ENCODE data around the gene GPR180. TPM values are rescaled to one million over a fixed set of nuclear protein-coding genes. Genes with fewer than 3 reads are reported as not detected.

Gene GPR180
- total RNA-seq, 4 donors from 2014 or later: 3.6 to 24.9 (median 7.7) TPM

DNA sequence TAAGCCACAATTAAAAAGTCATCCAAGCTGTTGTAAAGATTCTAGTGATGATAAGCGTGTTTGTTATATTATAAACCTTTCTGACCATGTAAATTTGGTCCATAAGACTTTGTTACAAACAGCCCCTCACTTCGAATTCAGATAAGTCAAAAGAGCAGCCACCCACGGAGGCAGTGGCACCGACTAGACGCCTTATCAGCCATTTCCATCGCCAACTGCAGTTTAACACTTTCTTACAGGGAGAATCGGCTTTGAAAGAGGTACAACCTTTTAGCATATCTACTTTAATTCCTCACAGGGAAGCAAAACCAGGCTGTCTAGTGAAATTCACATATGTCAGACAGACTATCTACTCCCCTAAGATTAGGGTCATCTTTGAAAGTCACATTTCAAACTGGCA lies 63.2 kb downstream of the GPR180 start:
- no peak for DNase-seq
- H3K4me3 ChIP-seq: no peak overlapping the region
- intact Hi-C loops (cut with DNase I; ENCODE audit: low total_unique reads): no loop called here
- TF ChIP-seq, protein P1, sequence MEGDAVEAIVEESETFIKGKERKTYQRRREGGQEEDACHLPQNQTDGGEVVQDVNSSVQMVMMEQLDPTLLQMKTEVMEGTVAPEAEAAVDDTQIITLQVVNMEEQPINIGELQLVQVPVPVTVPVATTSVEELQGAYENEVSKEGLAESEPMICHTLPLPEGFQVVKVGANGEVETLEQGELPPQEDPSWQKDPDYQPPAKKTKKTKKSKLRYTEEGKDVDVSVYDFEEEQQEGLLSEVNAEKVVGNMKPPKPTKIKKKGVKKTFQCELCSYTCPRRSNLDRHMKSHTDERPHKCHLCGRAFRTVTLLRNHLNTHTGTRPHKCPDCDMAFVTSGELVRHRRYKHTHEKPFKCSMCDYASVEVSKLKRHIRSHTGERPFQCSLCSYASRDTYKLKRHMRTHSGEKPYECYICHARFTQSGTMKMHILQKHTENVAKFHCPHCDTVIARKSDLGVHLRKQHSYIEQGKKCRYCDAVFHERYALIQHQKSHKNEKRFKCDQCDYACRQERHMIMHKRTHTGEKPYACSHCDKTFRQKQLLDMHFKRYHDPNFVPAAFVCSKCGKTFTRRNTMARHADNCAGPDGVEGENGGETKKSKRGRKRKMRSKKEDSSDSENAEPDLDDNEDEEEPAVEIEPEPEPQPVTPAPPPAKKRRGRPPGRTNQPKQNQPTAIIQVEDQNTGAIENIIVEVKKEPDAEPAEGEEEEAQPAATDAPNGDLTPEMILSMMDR (IDR thresholded peaks at IDR 0.05): no peak
- TF ChIP-seq POLR2A (IDR thresholded peaks at IDR 0.05): no peak
- H3K27ac ChIP-seq: no peak overlapping the region
- H3K4me1 ChIP-seq: no peaks in the 10 kb centered on the region
- no peaks in the 10 kb centered on the region for H3K36me3 ChIP-seq
- H3K9me3 ChIP-seq: no peaks in the 10 kb centered on the region
- peaks cover 0 to 5% of the 10 kb centered on the region in 2 donors for H3K27me3 ChIP-seq

DNA sequence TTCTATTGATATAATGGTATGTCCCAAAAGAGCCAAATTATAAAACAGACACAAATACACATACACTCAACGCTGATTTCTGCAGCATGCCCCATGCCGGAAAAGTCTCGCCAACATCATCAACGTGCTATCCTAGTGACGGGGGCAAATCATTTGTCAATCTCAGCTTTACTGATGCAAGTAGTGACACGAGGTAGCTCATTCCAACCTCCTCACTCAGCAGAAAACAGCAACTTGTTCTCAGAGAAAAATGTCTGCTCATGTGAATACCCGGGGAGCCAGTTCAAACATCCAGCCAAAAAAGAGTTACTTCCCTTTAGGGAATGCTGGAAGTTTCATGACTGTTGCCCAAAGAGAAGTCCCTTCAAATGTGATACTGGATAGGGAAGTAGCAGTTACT lies 64.4 kb downstream of the GPR180 start:
- peaks cover 0 to 5% of the 10 kb centered on the region in 2 donors for H3K27me3 ChIP-seq
- H3K36me3 ChIP-seq: no peaks in the 10 kb centered on the region
- no peak overlapping the region for H3K27ac ChIP-seq
- TF ChIP-seq POLR2A (IDR thresholded peaks at IDR 0.05): no peak
- TF ChIP-seq, protein P1 (IDR thresholded peaks at IDR 0.05): no peak
- H3K9me3 ChIP-seq: no peaks in the 10 kb centered on the region
- H3K4me1 ChIP-seq: no peaks in the 10 kb centered on the region
- H3K4me3 ChIP-seq: no peak overlapping the region
- intact Hi-C loops (cut with DNase I; ENCODE audit: low total_unique reads): no loop called here
- no peak for DNase-seq

DNA sequence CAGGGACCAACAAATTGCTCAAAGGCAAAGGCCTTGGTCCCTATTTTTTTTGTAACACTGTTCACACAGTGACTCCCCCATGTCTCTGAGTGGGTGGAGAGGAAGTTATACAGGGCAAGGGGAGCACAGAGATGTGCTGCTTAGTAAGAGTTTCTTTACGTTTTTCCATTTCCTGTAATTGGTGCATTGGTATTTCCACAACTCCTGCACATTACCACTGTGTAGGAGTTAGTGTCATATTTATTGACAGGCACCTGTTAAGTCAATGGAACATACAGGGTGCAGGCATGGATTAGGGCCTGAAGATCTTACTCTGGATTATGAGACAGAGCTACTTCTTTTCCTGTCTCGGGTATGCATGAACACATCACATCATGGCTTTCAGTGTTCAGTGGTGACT lies 65.5 kb downstream of the GPR180 start:
- no peaks in the 10 kb centered on the region for H3K36me3 ChIP-seq
- no peak overlapping the region for H3K27ac ChIP-seq
- DNase-seq: no peak
- H3K4me1 ChIP-seq: no peaks in the 10 kb centered on the region
- no peaks in the 10 kb centered on the region for H3K9me3 ChIP-seq
- peaks cover 0 to 5% of the 10 kb centered on the region in 2 donors for H3K27me3 ChIP-seq
- intact Hi-C loops (cut with DNase I; ENCODE audit: low total_unique reads): no loop called here
- TF ChIP-seq, protein P1 (IDR thresholded peaks at IDR 0.05): no peak
- TF ChIP-seq POLR2A (IDR thresholded peaks at IDR 0.05): no peak
- no peak overlapping the region for H3K4me3 ChIP-seq

DNA sequence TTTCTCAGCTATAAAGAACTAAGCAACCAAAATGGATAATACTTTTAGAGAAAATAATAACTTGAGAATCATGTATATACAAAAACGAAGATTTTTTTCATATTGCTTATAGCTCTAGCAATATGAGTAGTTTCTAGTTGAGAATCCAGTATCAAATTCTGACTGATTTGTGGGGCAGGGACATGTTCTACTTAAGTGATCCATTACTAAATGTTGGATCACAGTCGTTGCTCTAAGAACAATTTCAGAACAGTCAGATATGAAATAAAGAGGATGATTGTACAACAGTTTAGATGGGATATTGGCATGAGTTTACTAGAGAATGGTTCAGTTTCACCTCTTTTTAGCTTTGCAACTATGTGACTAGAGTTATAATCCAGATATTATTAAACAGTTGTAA lies 70.7 kb downstream of the GPR180 start:
- H3K27ac ChIP-seq: no peak overlapping the region
- intact Hi-C loops (cut with DNase I; ENCODE audit: low total_unique reads): no loop called here
- H3K4me3 ChIP-seq: no peak overlapping the region
- TF ChIP-seq, protein P1 (IDR thresholded peaks at IDR 0.05): no peak
- TF ChIP-seq POLR2A (IDR thresholded peaks at IDR 0.05): no peak
- no peaks in the 10 kb centered on the region for H3K4me1 ChIP-seq
- H3K27me3 ChIP-seq: no peaks in the 10 kb centered on the region
- H3K9me3 ChIP-seq: no peaks in the 10 kb centered on the region
- DNase-seq: no peak
- H3K36me3 ChIP-seq: no peaks in the 10 kb centered on the region

DNA sequence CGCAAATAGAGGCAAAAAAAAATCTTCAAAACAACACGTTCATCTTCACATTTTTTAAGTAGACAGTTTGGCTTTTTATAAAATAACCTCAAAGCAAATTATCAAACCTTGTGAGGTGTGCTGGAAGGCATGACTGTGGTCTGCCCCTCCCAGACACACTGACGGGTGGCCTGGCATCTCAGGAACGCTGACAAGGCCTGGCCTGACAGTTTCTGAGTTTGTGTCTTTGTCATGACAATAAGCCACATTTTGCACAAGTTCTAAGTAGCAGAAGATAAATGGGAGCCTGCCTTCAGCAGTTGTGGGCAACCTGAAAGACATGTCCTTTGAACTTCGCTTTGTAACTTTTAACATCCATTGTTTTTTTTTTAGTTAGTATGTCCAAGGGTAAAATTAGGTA lies 72.2 kb downstream of the GPR180 start:
- Histone ChIP-seq H3K27ac (no peak overlapping the region), H3K4me3 (no peak overlapping the region), H3K4me1 (no peaks in the 10 kb centered on the region), H3K36me3 (no peaks in the 10 kb centered on the region), H3K9me3 (no peaks in the 10 kb centered on the region), H3K27me3 (no peaks in the 10 kb centered on the region)
- no peak for DNase-seq
- intact Hi-C loops (cut with DNase I; ENCODE audit: low total_unique reads): no loop called here
- TF ChIP-seq, protein P1 (IDR thresholded peaks at IDR 0.05): no peak
- no peak for TF ChIP-seq POLR2A (IDR thresholded peaks at IDR 0.05)

Data from uterus (tissue), 4 donors.